Lower lobe of right lung (tissue), 2 donors: ENCODE measurements around the gene PRKN. TPM values are rescaled to one million over a fixed set of nuclear protein-coding genes. Genes with fewer than 3 reads are reported as not detected.

ENCODE experiments used
- ATAC-seq, 2 donors: fragments of 200-7000 bp; cut with Tn5 transposase; one replicate each; pipeline ENCODE4 v1.9.1; 2020 to 2022; ENCODE audit warnings: mild to moderate bottlenecking in 2 of 2, moderate library complexity in 2 of 2
- DNase-seq: peaks from one replicate; pipeline ENCODE4 v3.0.0-alpha.2; 2020
- H3K27ac ChIP-seq: fragments of 200-600 bp; one replicate; pipeline ENCODE4 v1.8.0; 2022
- H3K27me3 ChIP-seq: fragments of 200-600 bp; one replicate; pipeline ENCODE4 v1.8.0; 2022; ENCODE audit warnings: low read depth
- H3K36me3 ChIP-seq: fragments of 200-600 bp; one replicate; pipeline ENCODE4 v1.8.0; 2022; ENCODE audit warnings: mild to moderate bottlenecking
- H3K4me1 ChIP-seq: fragments of 200-600 bp; one replicate; pipeline ENCODE4 v1.8.0; 2022
- H3K4me3 ChIP-seq: fragments of 200-600 bp; one replicate; pipeline ENCODE4 v1.8.0; 2022; ENCODE audit warnings: mild to moderate bottlenecking
- H3K9me3 ChIP-seq: fragments of 200-600 bp; one replicate; pipeline ENCODE4 v1.8.0; 2022
- CTCF ChIP-seq: fragments of 200-600 bp; IDR thresholded peaks from one replicate; pipeline ENCODE4 v1.8.0; 2022; ENCODE audit warnings: antibody characterized with exemption, mild to moderate bottlenecking
- intact Hi-C: fragments of 100-400 bp; cut with DNase I; formaldehyde crosslinking; loops from one replicate; pipeline ENCODE4 v1.11.0; 2022
- total RNA-seq: library from RNA; stranded (reverse); fragmentation: NEBNext Ultra II Directional; extraction: Animal tissue kit (Norgen Biotek cat#: 25700); gene quantifications from one replicate; pipeline ENCODE4 v1.2.1, GENCODE V29; 2021
- donor health status: DM: no; HTN: yes; CAD: no; lungs with severe emphysema.

PRKN gene
- total RNA-seq, 1 donor from 2014 or later, result 6.1 TPM

DNA sequence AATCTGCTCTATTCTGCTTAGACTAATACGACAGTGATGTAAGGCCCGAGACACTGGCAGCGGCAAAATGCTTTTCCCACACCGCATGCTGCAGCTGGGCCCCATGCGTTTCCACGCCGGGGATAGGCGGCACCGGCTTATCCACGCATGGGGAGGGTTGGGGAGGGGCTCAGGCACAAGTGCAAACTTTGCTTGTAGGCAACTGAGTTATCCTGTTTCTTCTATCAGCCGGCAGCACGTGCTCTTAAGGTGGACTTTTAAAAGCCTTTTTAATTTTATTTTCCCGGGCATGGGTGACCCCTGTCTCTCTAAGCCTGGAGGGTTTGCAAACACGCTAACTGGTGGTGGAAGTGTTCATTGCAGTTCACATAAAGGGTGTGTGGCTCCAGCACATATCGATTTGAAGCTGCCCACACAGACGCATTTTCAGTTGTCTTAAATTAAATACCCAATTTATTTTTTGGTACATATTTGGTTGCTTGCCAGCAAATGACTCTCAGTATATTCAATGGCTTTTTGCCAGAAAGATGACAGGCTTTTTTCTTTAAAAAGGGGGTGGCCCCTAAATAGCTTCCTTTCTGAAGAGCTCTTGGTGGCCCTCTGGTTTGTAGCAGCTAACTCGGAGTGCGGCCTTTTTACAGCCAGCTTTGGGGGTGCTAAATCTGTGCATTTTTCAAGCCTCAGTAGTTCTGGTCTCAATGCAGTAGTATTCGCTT lies 891.9 kb downstream of the PRKN start:
- Histone ChIP-seq H3K4me3 (no peak overlapping the region), H3K9me3 (no peaks in the 10 kb centered on the region), H3K4me1 (no peaks in the 10 kb centered on the region), H3K27me3 (no peaks in the 10 kb centered on the region), H3K27ac (no peak overlapping the region), H3K36me3 (no peaks in the 10 kb centered on the region)
- DNase-seq (no peak), ATAC-seq (no peak)
- intact Hi-C loops, result no loop called here
- no peak for TF ChIP-seq CTCF

GRCh38 chr6:161834426-161834825 lies 893.1 kb downstream of the PRKN start:
- intact Hi-C loops, result no loop called here
- ATAC-seq, result no peak
- no peak overlapping the region for H3K27ac ChIP-seq
- H3K36me3 ChIP-seq, result no peaks in the 10 kb centered on the region
- TF ChIP-seq CTCF, result no peak
- H3K4me3 ChIP-seq, result no peak overlapping the region
- H3K4me1 ChIP-seq, result no peaks in the 10 kb centered on the region
- H3K27me3 ChIP-seq, result no peaks in the 10 kb centered on the region
- no peak for DNase-seq
- no peaks in the 10 kb centered on the region for H3K9me3 ChIP-seq

GRCh38 chr6:161833099-161833860 lies 894.3 kb downstream of the PRKN start:
- H3K36me3 ChIP-seq, result no peaks in the 10 kb centered on the region
- H3K4me3 ChIP-seq, result no peak overlapping the region
- H3K27ac ChIP-seq, result no peak overlapping the region
- ATAC-seq (no peak), DNase-seq (no peak)
- intact Hi-C loops, result no loop called here
- H3K4me1 ChIP-seq, result no peaks in the 10 kb centered on the region
- no peak for TF ChIP-seq CTCF
- H3K27me3 ChIP-seq, result no peaks in the 10 kb centered on the region
- H3K9me3 ChIP-seq, result no peaks in the 10 kb centered on the region

DNA sequence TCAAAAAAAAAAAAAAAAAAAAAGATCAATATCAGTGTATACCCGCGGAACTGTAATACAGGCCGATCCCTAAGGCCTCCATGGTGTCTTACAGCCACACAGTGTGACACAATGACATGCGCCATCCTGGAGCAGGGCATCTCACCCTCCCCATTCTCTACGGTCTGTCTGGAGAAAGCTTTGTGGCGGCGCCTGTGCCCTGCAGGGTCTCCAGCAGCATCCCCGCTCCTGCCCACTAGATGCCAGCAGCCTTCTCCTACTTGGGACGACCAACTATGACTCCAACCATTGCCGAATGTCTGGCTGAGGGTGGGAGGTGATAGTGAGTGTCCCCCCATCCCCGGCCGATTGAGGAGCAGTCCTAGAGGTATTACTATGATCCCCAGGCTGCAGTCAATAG lies 894.9 kb downstream of the PRKN start:
- no peak overlapping the region for H3K4me3 ChIP-seq
- intact Hi-C loops, result no loop called here
- ATAC-seq (peak in 1 of 2 donors; percentile 20), DNase-seq (no peak)
- no peak for TF ChIP-seq CTCF
- no peaks in the 10 kb centered on the region for H3K27me3 ChIP-seq
- no peaks in the 10 kb centered on the region for H3K4me1 ChIP-seq
- H3K36me3 ChIP-seq, result no peaks in the 10 kb centered on the region
- H3K9me3 ChIP-seq, result no peaks in the 10 kb centered on the region
- no peak overlapping the region for H3K27ac ChIP-seq

DNA sequence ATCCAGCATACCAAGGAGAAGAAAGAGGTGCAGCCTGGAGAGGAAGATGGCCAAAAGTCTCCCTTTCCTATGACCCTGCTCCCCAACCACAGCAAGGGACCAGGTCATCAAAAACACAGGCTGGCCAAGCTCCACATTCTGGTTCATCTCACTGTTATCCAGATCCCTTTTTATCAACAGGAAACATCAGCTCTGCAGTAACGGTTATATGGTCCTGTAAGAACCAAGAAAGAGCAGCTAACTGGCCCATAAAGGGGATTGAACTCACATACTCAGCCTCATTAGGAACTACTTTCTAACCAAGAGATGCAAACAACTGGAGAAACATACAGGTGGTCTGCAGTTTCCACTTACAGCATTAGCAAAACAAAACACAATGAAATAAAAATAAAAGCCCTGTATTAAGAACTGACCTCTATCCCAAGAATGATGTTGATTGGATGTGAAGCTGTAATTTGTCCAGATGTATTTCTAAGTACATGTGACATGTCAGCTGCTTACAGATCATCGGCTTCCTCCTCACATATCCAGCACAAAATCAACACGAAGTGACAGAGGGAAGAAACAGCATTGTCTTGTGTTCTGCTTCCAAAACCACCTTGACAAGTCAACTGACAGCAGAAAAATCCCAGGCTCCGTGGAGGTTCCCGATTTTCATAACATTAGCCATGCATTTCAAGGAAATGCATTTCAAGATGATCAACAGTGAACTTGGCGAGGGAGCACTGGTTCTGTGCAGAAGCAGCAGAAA lies 896.5 kb downstream of the PRKN start:
- H3K27ac ChIP-seq, result no peak overlapping the region
- no peaks in the 10 kb centered on the region for H3K36me3 ChIP-seq
- DNase-seq (no peak), ATAC-seq (no peak)
- H3K4me3 ChIP-seq, result no peak overlapping the region
- H3K27me3 ChIP-seq, result no peaks in the 10 kb centered on the region
- intact Hi-C loops, result no loop called here
- no peaks in the 10 kb centered on the region for H3K4me1 ChIP-seq
- TF ChIP-seq CTCF, result no peak
- no peaks in the 10 kb centered on the region for H3K9me3 ChIP-seq
